Body of pancreas (tissue), 4 donors: ENCODE data around the gene UBP1. TPM values are rescaled to one million over a fixed set of nuclear protein-coding genes. Genes with fewer than 3 reads are reported as not detected.
"Not testable (repeated sequence)": the region's sequence is repeated elsewhere in the genome, so short reads cannot be mapped to it uniquely, and the experiment has no call there.

Experiments used
- ATAC-seq: fragments of 150-250 bp; one replicate; pipeline ENCODE4 v1.9.1; 2016
- DNase-seq, 4 donors: peaks; one replicate each; pipeline ENCODE4 v3.0.0-alpha.2; 2019
- H3K27ac ChIP-seq, 4 donors: fragments of 200-600 bp; sonication (generic); 1 replicate in 3 of 4; 2 replicates in 1 of 4; pipeline versions ENCODE4 v1.5.1 to v1.6.1; 2016 to 2019; ENCODE audit warnings: mild to moderate bottlenecking in 1 of 4, mixed read lengths in 1 of 4, moderate library complexity in 1 of 4
- H3K27me3 ChIP-seq, 2 donors: fragments of 200-600 bp; sonication (generic); one replicate each; pipeline ENCODE4 v1.6.0; 2016; ENCODE audit warnings: mild to moderate bottlenecking in 1 of 2
- H3K36me3 ChIP-seq, 2 donors: fragments of 200-600 bp; sonication (generic); replicated peaks in 1 of 2; 2 replicates each; pipeline ENCODE4 v1.5.1; 2016; ENCODE audit warnings: low read depth in 2 of 2; ENCODE audit not compliant: insufficient read depth in 1 of 2
- H3K4me1 ChIP-seq: fragments of 200-600 bp; sonication (generic); one replicate; pipeline ENCODE4 v1.6.0; 2016
- H3K4me3 ChIP-seq, 2 donors: fragments of 200-600 bp; sonication (generic); 1 replicate in 1 of 2; 2 replicates in 1 of 2; pipeline ENCODE4 v1.5.1; 2016 to 2019
- H3K9me3 ChIP-seq, 3 donors: fragments of 200-600 bp; sonication (generic); 1 replicate in 2 of 3; 2 replicates in 1 of 3; pipeline ENCODE4 v1.5.1; 2016
- CTCF ChIP-seq, 7 experiments: fragments of 450-650 bp in 4 of 7; fragments of 200-600 bp in 3 of 7; sonication (generic) in 3 of 7; IDR thresholded peaks; one replicate each; pipeline ENCODE4 v1.5.1; 2016 to 2019; ENCODE audit warnings: antibody characterized with exemption in 7 of 7
- POLR2A ChIP-seq, 3 donors: fragments of 450-650 bp; IDR thresholded peaks; one replicate each; pipeline ENCODE4 v1.6.1; 2016; ENCODE audit warnings: antibody characterized with exemption in 3 of 3, mild to moderate bottlenecking in 2 of 3
- WGBS, 2 donors: methylation state at CpG; one replicate each; pipeline ENCODE4 v1.1.5; 2017; 5-methylcytosine and 5-hydroxymethylcytosine counted together
- intact Hi-C: fragments of 100-400 bp; cut with DNase I; formaldehyde crosslinking; loops from one replicate; pipeline ENCODE4 v1.15.1; 2023
- total RNA-seq, 2 donors: library from RNA; depleted of rRNA; stranded (reverse); fragments of >200 nt; gene quantifications; one replicate each; pipeline ENCODE4 v1.1.0, GENCODE V29; 2016

UBP1 gene
- total RNA-seq, 2 donors from 2014 or later, result 41.5 to 121 TPM

DNA sequence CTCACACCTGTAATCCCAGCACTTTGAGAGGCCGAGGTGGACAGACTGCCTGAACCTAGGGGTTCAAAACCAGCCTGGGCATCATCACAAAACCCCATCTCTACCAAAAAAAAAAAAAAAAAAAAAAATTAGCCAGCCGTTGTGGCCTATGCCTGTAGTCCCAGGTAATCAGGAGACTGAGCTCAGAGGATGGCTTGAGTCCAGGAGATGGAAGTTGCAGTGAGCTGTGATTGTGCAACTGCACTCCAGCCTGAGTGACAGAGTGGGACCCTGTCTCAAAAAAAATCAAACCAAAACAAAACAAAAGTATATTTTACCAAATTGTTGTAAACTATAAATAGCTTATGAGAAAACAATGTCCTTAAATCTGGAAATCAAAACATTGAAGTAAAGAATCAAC lies 34.7 kb upstream of the UBP1 start:
- WGBS, 2 donors, result 52 to 66% methylated on average over 2 of the region's 2 CpGs
- ATAC-seq, result no peak

GRCh38 chr3:33473813-33474212 lies 33.6 kb upstream of the UBP1 start:
- no peaks in the 10 kb centered on the region for H3K27me3 ChIP-seq
- no peak for DNase-seq
- TF ChIP-seq POLR2A (IDR thresholded peaks at IDR 0.05) (no peak), CTCF (IDR thresholded peaks at IDR 0.05) (no peak)
- H3K4me1 ChIP-seq, result no peaks in the 10 kb centered on the region
- H3K9me3 ChIP-seq, result no peaks in the 10 kb centered on the region
- 93 to 97% methylated on average over 2 of the region's 2 CpGs for WGBS, 2 donors
- H3K4me3 ChIP-seq, result no peak overlapping the region
- no peak overlapping the region for H3K27ac ChIP-seq
- intact Hi-C loops, result no loop called here
- no peaks in the 10 kb centered on the region for H3K36me3 ChIP-seq
- no peak for ATAC-seq

More for the DNA sequence above, 34.7 kb upstream of the UBP1 start:
- H3K27me3 ChIP-seq, result no peaks in the 10 kb centered on the region
- TF ChIP-seq CTCF (IDR thresholded peaks at IDR 0.05) (no peak), POLR2A (IDR thresholded peaks at IDR 0.05) (no peak)
- no peaks in the 10 kb centered on the region for H3K4me1 ChIP-seq
- DNase-seq, result no peak
- no peaks in the 10 kb centered on the region for H3K36me3 ChIP-seq
- no peak overlapping the region for H3K27ac ChIP-seq
- intact Hi-C loops, result no loop called here
- H3K4me3 ChIP-seq, result no peak overlapping the region
- H3K9me3 ChIP-seq, result no peaks in the 10 kb centered on the region

DNA sequence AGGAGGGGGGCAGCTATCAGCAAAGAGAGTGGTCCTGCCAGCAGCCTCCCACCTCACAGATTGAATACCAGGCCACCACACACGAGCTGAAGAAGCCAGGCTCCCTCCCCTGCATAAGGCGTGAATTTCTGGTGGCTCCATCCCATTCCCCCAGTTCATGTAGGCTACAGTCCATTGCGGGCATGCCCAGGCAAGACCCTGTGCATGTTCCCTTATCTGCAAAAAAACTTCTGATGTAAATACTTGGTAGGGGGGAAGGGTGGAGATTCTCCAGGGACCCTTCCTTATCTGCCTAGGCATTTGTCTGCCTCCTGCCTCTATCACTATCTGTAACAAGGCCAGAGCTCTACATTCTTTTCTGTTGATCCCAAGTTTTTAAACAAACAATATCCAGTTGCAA lies 27.6 kb upstream of the UBP1 start:
- no peaks in the 10 kb centered on the region for H3K4me1 ChIP-seq
- no peaks in the 10 kb centered on the region for H3K9me3 ChIP-seq
- H3K36me3 ChIP-seq, result no peaks in the 10 kb centered on the region
- no peaks in the 10 kb centered on the region for H3K27me3 ChIP-seq
- ATAC-seq (no peak), DNase-seq (no peak)
- no peak overlapping the region for H3K4me3 ChIP-seq
- H3K27ac ChIP-seq, result no peak overlapping the region
- 77 to 93% methylated on average over 3 of the region's 3 CpGs for WGBS, 2 donors
- intact Hi-C loops, result no loop called here
- TF ChIP-seq POLR2A (IDR thresholded peaks at IDR 0.05) (no peak), CTCF (IDR thresholded peaks at IDR 0.05) (no peak)

GRCh38 chr3:33461097-33461496 lies 20.9 kb upstream of the UBP1 start:
- Histone ChIP-seq H3K27me3 (no peaks in the 10 kb centered on the region), H3K4me1 (no peaks in the 10 kb centered on the region), H3K4me3 (no peak overlapping the region), H3K27ac (no peak overlapping the region), H3K9me3 (peaks cover 0 to 8% (median 0%) of the 10 kb centered on the region in 3 donors), H3K36me3 (no peaks in the 10 kb centered on the region)
- TF ChIP-seq CTCF (IDR thresholded peaks at IDR 0.05), result no peak
- no peak for TF ChIP-seq POLR2A (IDR thresholded peaks at IDR 0.05)
- intact Hi-C loops, result no loop called here
- DNase-seq (no peak), ATAC-seq (no peak)
- 98% methylated on average over 2 of the region's 2 CpGs for WGBS, 2 donors

DNA sequence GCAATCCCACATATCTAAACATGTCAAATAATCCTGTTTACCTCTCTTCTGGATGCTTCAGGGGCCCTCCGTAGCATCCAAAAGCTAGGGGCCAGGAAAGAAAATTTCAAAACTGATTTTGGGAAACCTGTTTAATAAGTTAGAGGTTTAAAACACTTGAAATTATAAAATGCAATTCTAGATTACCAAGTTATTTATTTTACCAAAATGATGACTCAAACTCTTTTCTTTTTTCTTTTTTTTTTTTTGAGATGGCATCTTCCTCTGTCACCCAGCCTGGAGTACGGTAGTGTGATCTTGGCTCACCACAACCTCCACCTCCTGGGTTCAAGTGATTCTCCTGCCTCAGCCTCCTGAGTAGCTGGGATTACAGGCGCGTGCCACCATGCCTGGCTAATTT lies 19.4 kb upstream of the UBP1 start:
- ATAC-seq, H3K36me3 ChIP-seq, H3K4me3 ChIP-seq, H3K27me3 ChIP-seq, DNase-seq, intact Hi-C loops, H3K27ac ChIP-seq, H3K9me3 ChIP-seq, H3K4me1 ChIP-seq: not testable (repeated sequence)
- 94 to 96% methylated on average over 4 of the region's 4 CpGs for WGBS, 2 donors
